ENCODE measurements around the gene NDUFB4.

DNA sequence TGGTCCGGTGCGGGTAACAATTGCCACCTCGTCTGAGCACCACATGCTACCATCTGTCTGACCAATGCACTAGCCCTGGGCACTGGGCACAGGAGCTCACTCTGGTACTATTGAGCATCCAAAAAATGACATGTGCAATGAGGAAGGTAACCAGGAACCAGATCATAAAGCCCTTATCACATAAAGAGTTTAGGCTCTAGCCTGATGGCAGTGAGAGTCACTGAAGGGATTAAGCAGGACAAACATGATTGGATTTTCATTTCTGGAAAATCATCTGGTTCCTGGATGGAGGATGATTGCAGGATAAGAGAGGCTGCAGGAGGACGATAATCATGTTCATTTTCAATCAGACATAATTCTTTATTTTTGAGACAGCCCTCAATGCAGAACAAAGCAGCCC is 12.4 kb downstream of the NDUFB4 start:
- TF ChIP-seq, protein P1, sequence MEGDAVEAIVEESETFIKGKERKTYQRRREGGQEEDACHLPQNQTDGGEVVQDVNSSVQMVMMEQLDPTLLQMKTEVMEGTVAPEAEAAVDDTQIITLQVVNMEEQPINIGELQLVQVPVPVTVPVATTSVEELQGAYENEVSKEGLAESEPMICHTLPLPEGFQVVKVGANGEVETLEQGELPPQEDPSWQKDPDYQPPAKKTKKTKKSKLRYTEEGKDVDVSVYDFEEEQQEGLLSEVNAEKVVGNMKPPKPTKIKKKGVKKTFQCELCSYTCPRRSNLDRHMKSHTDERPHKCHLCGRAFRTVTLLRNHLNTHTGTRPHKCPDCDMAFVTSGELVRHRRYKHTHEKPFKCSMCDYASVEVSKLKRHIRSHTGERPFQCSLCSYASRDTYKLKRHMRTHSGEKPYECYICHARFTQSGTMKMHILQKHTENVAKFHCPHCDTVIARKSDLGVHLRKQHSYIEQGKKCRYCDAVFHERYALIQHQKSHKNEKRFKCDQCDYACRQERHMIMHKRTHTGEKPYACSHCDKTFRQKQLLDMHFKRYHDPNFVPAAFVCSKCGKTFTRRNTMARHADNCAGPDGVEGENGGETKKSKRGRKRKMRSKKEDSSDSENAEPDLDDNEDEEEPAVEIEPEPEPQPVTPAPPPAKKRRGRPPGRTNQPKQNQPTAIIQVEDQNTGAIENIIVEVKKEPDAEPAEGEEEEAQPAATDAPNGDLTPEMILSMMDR (IDR thresholded peaks at IDR 0.05) = no peak
- TF ChIP-seq POLR2A (IDR thresholded peaks at IDR 0.05) (no peak), POLR2AphosphoS5 (IDR thresholded peaks at IDR 0.05) (no peak)
